GM12878 (cell line): ENCODE measurements around the gene RAPGEF1.

Experiments used
- SMARCA5 ChIP-seq: fragments of 450-650 bp; IDR thresholded peaks from 2 replicates; pipeline ENCODE4 v1.6.1; 2017; ENCODE audit warnings: mild to moderate bottlenecking
- TF ChIP-seq, protein P1 (sequence below): fragments of 450-650 bp; IDR thresholded peaks from 2 replicates; pipeline ENCODE4 v1.6.1; 2018; ENCODE audit warnings: borderline replicate concordance, mild to moderate bottlenecking; ENCODE audit not compliant: partially characterized antibody

GRCh38 chr9:131578021-131578420 is 161.9 kb downstream of the RAPGEF1 start:
- TF ChIP-seq, protein P1, sequence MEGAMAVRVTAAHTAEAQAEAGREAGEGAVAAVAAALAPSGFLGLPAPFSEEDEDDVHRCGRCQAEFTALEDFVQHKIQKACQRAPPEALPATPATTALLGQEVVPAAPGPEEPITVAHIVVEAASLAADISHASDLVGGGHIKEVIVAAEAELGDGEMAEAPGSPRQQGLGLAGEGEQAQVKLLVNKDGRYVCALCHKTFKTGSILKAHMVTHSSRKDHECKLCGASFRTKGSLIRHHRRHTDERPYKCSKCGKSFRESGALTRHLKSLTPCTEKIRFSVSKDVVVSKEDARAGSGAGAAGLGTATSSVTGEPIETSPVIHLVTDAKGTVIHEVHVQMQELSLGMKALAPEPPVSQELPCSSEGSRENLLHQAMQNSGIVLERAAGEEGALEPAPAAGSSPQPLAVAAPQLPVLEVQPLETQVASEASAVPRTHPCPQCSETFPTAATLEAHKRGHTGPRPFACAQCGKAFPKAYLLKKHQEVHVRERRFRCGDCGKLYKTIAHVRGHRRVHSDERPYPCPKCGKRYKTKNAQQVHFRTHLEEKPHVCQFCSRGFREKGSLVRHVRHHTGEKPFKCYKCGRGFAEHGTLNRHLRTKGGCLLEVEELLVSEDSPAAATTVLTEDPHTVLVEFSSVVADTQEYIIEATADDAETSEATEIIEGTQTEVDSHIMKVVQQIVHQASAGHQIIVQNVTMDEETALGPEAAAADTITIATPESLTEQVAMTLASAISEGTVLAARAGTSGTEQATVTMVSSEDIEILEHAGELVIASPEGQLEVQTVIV: no peak
- no peak for TF ChIP-seq SMARCA5
